Suprapubic skin (tissue), 4 donors: Measurements from ENCODE around the gene C9orf85.

Source experiments
- POLR2A ChIP-seq, 2 donors: fragments of 450-650 bp; IDR thresholded peaks; one replicate each; pipeline ENCODE4 v1.6.1; 2017; ENCODE audit warnings: antibody characterized with exemption in 2 of 2, mild to moderate bottlenecking in 2 of 2, moderate library complexity in 2 of 2
- POLR2AphosphoS5 ChIP-seq, 3 donors: sonication (generic); formaldehyde crosslinking; IDR thresholded peaks; one replicate each; pipeline ENCODE4 v1.6.1; 2017; ENCODE audit warnings: antibody characterized with exemption in 3 of 3
- TF ChIP-seq, protein P1 (sequence below), 2 donors: fragments of 200-600 bp in 1 of 2; fragments of 450-650 bp in 1 of 2; sonication (generic) in 1 of 2; IDR thresholded peaks; one replicate each; pipeline ENCODE4 v1.5.1; 2016 to 2019; ENCODE audit warnings: antibody characterized with exemption in 2 of 2, mild to moderate bottlenecking in 1 of 2, moderate library complexity in 1 of 2

DNA sequence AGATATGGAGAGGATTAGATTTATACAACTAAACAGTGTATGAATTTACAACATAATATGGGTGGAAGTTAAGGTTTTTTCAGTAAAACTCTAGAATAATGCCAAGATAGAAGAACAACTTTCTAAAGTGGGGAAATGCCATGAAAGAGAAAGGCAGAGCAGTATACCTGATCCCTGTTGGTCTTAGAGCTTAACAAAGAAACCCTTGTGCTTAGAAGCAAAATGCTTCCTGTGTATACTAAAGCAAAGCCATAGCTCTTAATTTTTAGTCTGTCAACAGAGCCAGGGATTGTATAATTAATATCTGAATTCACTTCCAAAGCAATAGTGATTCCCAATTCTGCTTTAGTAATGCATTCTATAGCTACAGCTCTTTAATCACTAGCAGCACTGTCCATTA is 14.4 kb downstream of the C9orf85 start:
- TF ChIP-seq, protein P1, sequence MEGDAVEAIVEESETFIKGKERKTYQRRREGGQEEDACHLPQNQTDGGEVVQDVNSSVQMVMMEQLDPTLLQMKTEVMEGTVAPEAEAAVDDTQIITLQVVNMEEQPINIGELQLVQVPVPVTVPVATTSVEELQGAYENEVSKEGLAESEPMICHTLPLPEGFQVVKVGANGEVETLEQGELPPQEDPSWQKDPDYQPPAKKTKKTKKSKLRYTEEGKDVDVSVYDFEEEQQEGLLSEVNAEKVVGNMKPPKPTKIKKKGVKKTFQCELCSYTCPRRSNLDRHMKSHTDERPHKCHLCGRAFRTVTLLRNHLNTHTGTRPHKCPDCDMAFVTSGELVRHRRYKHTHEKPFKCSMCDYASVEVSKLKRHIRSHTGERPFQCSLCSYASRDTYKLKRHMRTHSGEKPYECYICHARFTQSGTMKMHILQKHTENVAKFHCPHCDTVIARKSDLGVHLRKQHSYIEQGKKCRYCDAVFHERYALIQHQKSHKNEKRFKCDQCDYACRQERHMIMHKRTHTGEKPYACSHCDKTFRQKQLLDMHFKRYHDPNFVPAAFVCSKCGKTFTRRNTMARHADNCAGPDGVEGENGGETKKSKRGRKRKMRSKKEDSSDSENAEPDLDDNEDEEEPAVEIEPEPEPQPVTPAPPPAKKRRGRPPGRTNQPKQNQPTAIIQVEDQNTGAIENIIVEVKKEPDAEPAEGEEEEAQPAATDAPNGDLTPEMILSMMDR (IDR thresholded peaks at IDR 0.05) = no peak
- no peak for TF ChIP-seq POLR2A (IDR thresholded peaks at IDR 0.05)
- no peak for TF ChIP-seq POLR2AphosphoS5 (IDR thresholded peaks at IDR 0.05)
